Lung (tissue), 12 donors: ENCODE data around the gene LTB4R2. TPM values are rescaled to one million over a fixed set of nuclear protein-coding genes. Genes with fewer than 3 reads are reported as not detected.

ENCODE experiments used
- ATAC-seq: fragments of 200-7000 bp; cut with Tn5 transposase; one replicate; pipeline ENCODE4 v1.9.1; 2020; ENCODE audit warnings: moderate number of reproducible peaks; ENCODE audit not compliant: insufficient read depth, low FRiP score
- DNase-seq, 3 donors: peaks; one replicate each; pipeline ENCODE4 v3.0.0-alpha.2; 2013 to 2017
- H3K27ac ChIP-seq, 2 donors: one replicate each; pipeline ENCODE4 v1.5.1; 2013; ENCODE audit warnings: mild to moderate bottlenecking in 2 of 2, moderate library complexity in 2 of 2, control low read depth in 1 of 2, inconsistent platforms in 1 of 2, low read depth in 1 of 2, low read length in 1 of 2
- H3K27me3 ChIP-seq, 3 donors: one replicate each; pipeline ENCODE4 v1.5.1; 2013; ENCODE audit warnings: low read length in 2 of 3; ENCODE audit not compliant: control insufficient read depth in 3 of 3, insufficient read depth in 3 of 3
- H3K36me3 ChIP-seq, 4 donors: one replicate each; pipeline ENCODE4 v1.5.1; 2013; ENCODE audit warnings: low read length in 4 of 4, mild to moderate bottlenecking in 1 of 4, moderate library complexity in 1 of 4; ENCODE audit not compliant: control insufficient read depth in 4 of 4, insufficient read depth in 4 of 4
- H3K4me1 ChIP-seq, 5 donors: one replicate each; pipeline ENCODE4 v1.5.1; 2013; ENCODE audit warnings: low read length in 5 of 5, mild to moderate bottlenecking in 2 of 5, moderate library complexity in 1 of 5; ENCODE audit not compliant: control insufficient read depth in 5 of 5, insufficient read depth in 5 of 5
- H3K4me3 ChIP-seq: one replicate; pipeline ENCODE4 v1.5.1; 2013; ENCODE audit warnings: mild to moderate bottlenecking, control low read depth, moderate library complexity
- H3K9ac ChIP-seq, 2 donors: one replicate each; pipeline ENCODE4 v1.5.1; 2013; ENCODE audit warnings: low read length in 2 of 2, control low read depth in 1 of 2; ENCODE audit not compliant: insufficient read depth in 1 of 2
- H3K9me3 ChIP-seq, 4 donors: one replicate each; pipeline ENCODE4 v1.5.1; 2013; ENCODE audit warnings: low read length in 3 of 4, mild to moderate bottlenecking in 1 of 4, moderate library complexity in 1 of 4; ENCODE audit not compliant: control insufficient read depth in 4 of 4, insufficient read depth in 3 of 4
- CTCF ChIP-seq: IDR thresholded peaks from 2 replicates; pipeline ENCODE4 v1.5.1; 2012; ENCODE audit warnings: mild to moderate bottlenecking; ENCODE audit errors: control extremely low read depth, extremely low read depth
- WGBS, 2 donors: extraction: QIAGEN DNeasy Blood & Tissue Kit; methylation state at CpG; one replicate each; pipeline ENCODE4 v1.1.7; 2013; 5-methylcytosine and 5-hydroxymethylcytosine counted together
- polyA plus RNA-seq, 2 donors: library from polyadenylated mRNA; stranded (reverse); fragments of 200-250 nt; gene quantifications; one replicate each; pipeline ENCODE4 v1.2.1, GENCODE V29; 2013
- total RNA-seq, 2 donors: library from RNA; depleted of rRNA in 1 of 2; stranded (reverse); fragments of >200 nt in 1 of 2; gene quantifications; one replicate each; pipeline ENCODE4 v1.2.1, GENCODE V29; 2014 to 2021
- donor health status: control.
- donor health status: control.
- donor health status: Bipolar disorder and iron deficiency.
- donor health status: healthy.
- donor health status: DM: yes; HTN: yes; CAD: no.

LTB4R2 gene
- total and polyA plus RNA-seq, 4 donors, result 1.8 to 14.0 (median 5.7) TPM

GRCh38 chr14:24261969-24262327, 48.0 kb upstream of the LTB4R2 start:
- no peak for DNase-seq

GRCh38 chr14:24262821-24263733, 46.9 kb upstream of the LTB4R2 start, which contains the start of gene TGM1:
Gene TGM1 (minus strand): TSS chr14:24263177. CDS start chr14:24262352, 825 bp downstream.
- DNase-seq (no peak), ATAC-seq (no peak)
- Histone ChIP-seq H3K4me1 (peaks cover 0 to 11% (median 7%) of the 10 kb centered on the region in 5 donors), H3K27ac (no peak within 1 kb of the TSS), H3K27me3 (no peaks in the 10 kb centered on the region), H3K9ac (no peak within 1 kb of the TSS), H3K4me3 (no peak within 1 kb of the TSS), H3K9me3 (no peaks in the 10 kb centered on the region), H3K36me3 (peaks cover 3 to 24% (median 7%) of the 10 kb centered on the region in 4 donors)
- TF ChIP-seq CTCF, result no peak
- WGBS, 2 donors, result 81 to 92% methylated on average over 14 of the region's 14 CpGs

More at GRCh38 chr14:24261969-24262327, 48.0 kb upstream of the LTB4R2 start:
- TF ChIP-seq CTCF, result no peak
- no peak overlapping the region for H3K9ac ChIP-seq
- H3K27me3 ChIP-seq, result no peaks in the 10 kb centered on the region
- no peak for ATAC-seq
- H3K4me1 ChIP-seq, result peaks cover 0 to 11% (median 7%) of the 10 kb centered on the region in 5 donors
- H3K9me3 ChIP-seq, result no peaks in the 10 kb centered on the region
- H3K27ac ChIP-seq, result no peak overlapping the region
- H3K36me3 ChIP-seq, result peaks cover under 1 to 14% (median 2%) of the 10 kb centered on the region in 4 donors
- no peak overlapping the region for H3K4me3 ChIP-seq
- WGBS, 2 donors, result 92 to 94% methylated on average over 19 of the region's 19 CpGs

- TF ChIP-seq CTCF, result no peak
- ATAC-seq (no peak), DNase-seq (no peak)
- no peak overlapping the region for H3K27ac ChIP-seq
- no peaks in the 10 kb centered on the region for H3K27me3 ChIP-seq
- H3K9ac ChIP-seq, result no peak overlapping the region
- H3K9me3 ChIP-seq, result no peaks in the 10 kb centered on the region
- no peak overlapping the region for H3K4me3 ChIP-seq
- WGBS, 2 donors, result 75 to 88% methylated on average over 6 of the region's 6 CpGs
- peaks cover 0 to 9% (median 7%) of the 10 kb centered on the region in 5 donors for H3K4me1 ChIP-seq
- peaks cover 3 to 30% (median 7%) of the 10 kb centered on the region in 4 donors for H3K36me3 ChIP-seq
Observed at GRCh38 chr14:24263848-24264247, 46.1 kb upstream of the LTB4R2 start.
